B cell (primary cell): ENCODE data around the gene PAK6. TPM values are rescaled to one million over a fixed set of nuclear protein-coding genes. Genes with fewer than 3 reads are reported as not detected.

Experiments used
- ATAC-seq: fragments of 200-7000 bp; cut with Tn5 transposase; one replicate; pipeline ENCODE4 v1.10.0; 2021; ENCODE audit warnings: low read depth, mild to moderate bottlenecking, moderate number of reproducible peaks, moderate library complexity
- CTCF ChIA-PET: fragments of 350-600 bp; sonication (Branson Sonifier 250); formaldehyde crosslinking; loops from one replicate; lab custom pipeline; 2021; ENCODE audit warnings: antibody characterized with exemption, inconsistent platforms; lab: Charles Lee
- POLR2A ChIA-PET: fragments of 350-600 bp; sonication (Branson Sonifier 250); formaldehyde crosslinking; loops from one replicate; lab custom pipeline; 2021; ENCODE audit warnings: antibody characterized with exemption; lab: Charles Lee
- DNase-seq: peaks from one replicate; pipeline ENCODE4 v3.0.0; 2013
- H2AFZ ChIP-seq: 2 replicates; pipeline ENCODE4 v1.6.1; 2012; ENCODE audit warnings: mild to moderate bottlenecking, low read depth, low read length; ENCODE audit not compliant: insufficient read depth, poor library complexity, severe bottlenecking
- H3K27ac ChIP-seq, 2 donors: 1 replicate in 1 of 2; 2 replicates in 1 of 2; pipeline ENCODE4 v1.5.1; 2012 to 2013; ENCODE audit warnings: low read length in 2 of 2, mild to moderate bottlenecking in 2 of 2, moderate library complexity in 1 of 2
- H3K27me3 ChIP-seq, 4 experiments: fragments of 200-600 bp in 1 of 4; sonication (generic) in 1 of 4; replicated peaks in 1 of 4; 1 replicate in 2 of 4; 2 replicates in 2 of 4; pipeline versions ENCODE4 v1.6.1 to v1.7.0; 2013 to 2016; ENCODE audit warnings: low read length in 3 of 4, mild to moderate bottlenecking in 2 of 4, mixed read lengths in 1 of 4, moderate library complexity in 1 of 4; ENCODE audit not compliant: insufficient read depth in 4 of 4, control insufficient read depth in 3 of 4; ENCODE audit errors: control extremely low read depth in 1 of 4
- H3K36me3 ChIP-seq, 2 experiments: replicated peaks in 1 of 2; 1 replicate in 1 of 2; 2 replicates in 1 of 2; pipeline versions ENCODE4 v1.6.1 to v1.7.1; 2013; ENCODE audit warnings: low read length in 1 of 2; ENCODE audit not compliant: insufficient read depth in 2 of 2, control insufficient read depth in 1 of 2; ENCODE audit errors: control extremely low read depth in 1 of 2, extremely low read depth in 1 of 2
- H3K4me1 ChIP-seq, 2 donors: fragments of 200-600 bp in 1 of 2; sonication (generic) in 1 of 2; 1 replicate in 1 of 2; 2 replicates in 1 of 2; pipeline versions ENCODE4 v1.5.1 to v1.6.1; 2013 to 2017; ENCODE audit warnings: low read length in 2 of 2; ENCODE audit not compliant: control insufficient read depth in 2 of 2, insufficient read depth in 2 of 2
- H3K4me2 ChIP-seq: replicated peaks from 2 replicates; pipeline ENCODE3; 2012; ENCODE audit warnings: mild to moderate bottlenecking, low read depth, low read length; ENCODE audit not compliant: poor library complexity, severe bottlenecking
- H3K4me3 ChIP-seq, 5 experiments: fragments of 200-600 bp in 1 of 5; sonication (generic) in 1 of 5; 1 replicate in 3 of 5; 2 replicates in 2 of 5; pipeline versions ENCODE4 v1.5.1 to v1.7.0; 2011 to 2016; ENCODE audit warnings: low read length in 4 of 5, mild to moderate bottlenecking in 4 of 5, low read depth in 2 of 5, control low read depth in 1 of 5, moderate library complexity in 1 of 5; ENCODE audit not compliant: insufficient read depth in 1 of 5; ENCODE audit errors: control extremely low read depth in 1 of 5, extremely low read depth in 1 of 5
- H3K79me2 ChIP-seq: fragments of 200-600 bp; sonication (generic); one replicate; pipeline ENCODE4 v1.6.0; 2016; ENCODE audit warnings: low read length; ENCODE audit not compliant: control insufficient read depth, insufficient read depth
- H3K9ac ChIP-seq: fragments of 200-600 bp; sonication (generic); 2 replicates; pipeline ENCODE4 v1.6.1; 2017; ENCODE audit warnings: mild to moderate bottlenecking, low read length, moderate library complexity
- H3K9me3 ChIP-seq, 3 donors: one replicate each; pipeline versions ENCODE4 v1.6.1 to v1.7.1; 2013; ENCODE audit warnings: low read length in 2 of 3; ENCODE audit not compliant: control insufficient read depth in 2 of 3, insufficient read depth in 1 of 3; ENCODE audit errors: control extremely low read depth in 1 of 3
- H4K20me1 ChIP-seq: 2 replicates; pipeline ENCODE4 v1.6.0; 2012; ENCODE audit warnings: mild to moderate bottlenecking, low read length; ENCODE audit not compliant: insufficient read depth, control insufficient read depth, poor library complexity, severe bottlenecking
- H3K27ac Mint-ChIP-seq: one replicate; pipeline ENCODE4 v1.8.0; 2021; ENCODE audit warnings: mixed read lengths
- H3K27me3 Mint-ChIP-seq: one replicate; pipeline ENCODE4 v1.8.0; 2021; ENCODE audit warnings: mixed read lengths
- H3K4me1 Mint-ChIP-seq: one replicate; pipeline ENCODE4 v1.8.0; 2021; ENCODE audit warnings: mixed read lengths
- H3K4me3 Mint-ChIP-seq: one replicate; pipeline ENCODE4 v1.8.0; 2021; ENCODE audit warnings: mixed read lengths
- H3K9me3 Mint-ChIP-seq: one replicate; pipeline ENCODE4 v1.8.0; 2022; ENCODE audit warnings: mixed read lengths; ENCODE audit not compliant: insufficient read depth
- CTCF ChIP-seq: fragments of 200-600 bp; IDR thresholded peaks from one replicate; pipeline ENCODE4 v1.8.0; 2022; ENCODE audit warnings: antibody characterized with exemption, mild to moderate bottlenecking
- EZH2 ChIP-seq: IDR thresholded peaks from 2 replicates; pipeline ENCODE4 v1.6.1; 2012; ENCODE audit warnings: borderline replicate concordance, low read depth, mild to moderate bottlenecking, moderate library complexity, low read length; ENCODE audit not compliant: insufficient read depth, poor library complexity, severe bottlenecking
- WGBS: methylation state at CpG from one replicate; pipeline ENCODE4 v1.1.5; 2013; ENCODE audit warnings: missing lambda C conversion rate; ENCODE audit not compliant: insufficient coverage; 5-methylcytosine and 5-hydroxymethylcytosine counted together
- intact Hi-C: fragments of 100-400 bp; cut with micrococcal nuclease; formaldehyde crosslinking; loops from one replicate; pipeline ENCODE4 v1.10.0; 2022
- polyA plus RNA-seq: library from polyadenylated mRNA; depleted of rRNA; stranded (reverse); fragments of >200 nt; gene quantifications from 2 replicates; pipeline ENCODE4 v1.2.3, GENCODE V29; 2012
- total RNA-seq, 2 donors: library from RNA; stranded (reverse); fragments of 120-200 nt in 1 of 2; gene quantifications; 1 replicate in 1 of 2; 2 replicates in 1 of 2; pipeline versions ENCODE4 v1.2.3 to v1.2.4, GENCODE V29; 2013 to 2022

PAK6 gene
- total and polyA plus RNA-seq, 2 donors (not counting 1 experiment from before 2014, with no cell fraction given): 0.45 to 1.2 TPM

- Histone ChIP-seq H2AFZ (no peak overlapping the region), H3K4me2 (no peak overlapping the region), H3K36me3 (peaks cover 0 to 68% of the 10 kb centered on the region in 2 experiments), H3K9ac (no peak overlapping the region), H3K4me3 (no peak overlapping the region), H3K27ac (no peak overlapping the region), H3K9me3 (peaks cover 0 to 9% (median 0%) of the 10 kb centered on the region in 3 donors), H3K79me2 (no peaks in the 10 kb centered on the region), H4K20me1 (no peaks in the 10 kb centered on the region), H3K27me3 (no peaks in the 10 kb centered on the region), H3K4me1 (no peaks in the 10 kb centered on the region)
- Mint-ChIP-seq H3K9me3 (peaks cover 6% of the 10 kb centered on the region), H3K27me3 (no peaks in the 10 kb centered on the region), H3K4me1 (peaks cover 2% of the 10 kb centered on the region), H3K27ac (no peak overlapping the region), H3K4me3 (no peak overlapping the region)
- ChIA-PET POLR2A (no interaction called here), CTCF (interaction anchor here (0.9 to 1.9 kb wide), 6 partner anchors 12 to 250 kb away, joined by 3 to 5 read pairs (median 4); partner anchors contain the start of genes ANKRD63 and PLCB2)
- 73% methylated on average over 7 of the region's 12 CpGs for WGBS
- TF ChIP-seq CTCF (no peak), EZH2 (no peak)
- DNase-seq (no peak), ATAC-seq (no peak)
- intact Hi-C loops: no loop called here
Observed at GRCh38 chr15:40295877-40296560, 57.2 kb downstream of the PAK6 start.

- CTCF ChIA-PET: interaction anchor here (0.9 to 1.9 kb wide), 3 partner anchors 21 to 41 kb away, joined by 3 to 5 read pairs (median 5); no protein-coding TSS in a partner anchor
- no peak overlapping the region for H3K4me3 ChIP-seq
- POLR2A ChIA-PET: no interaction called here
- H2AFZ ChIP-seq: no peak overlapping the region
- WGBS: 98% methylated on average over 4 of the region's 5 CpGs
- DNase-seq (no peak), ATAC-seq (no peak)
- peaks cover 0 to 73% of the 10 kb centered on the region in 2 experiments for H3K36me3 ChIP-seq
- TF ChIP-seq EZH2: no peak
- TF ChIP-seq CTCF: no peak
- no peaks in the 10 kb centered on the region for H3K4me1 ChIP-seq
- H3K9me3 ChIP-seq: peaks cover 0 to 12% (median 0%) of the 10 kb centered on the region in 3 donors
- H3K27me3 ChIP-seq: no peaks in the 10 kb centered on the region
- H3K79me2 ChIP-seq: no peaks in the 10 kb centered on the region
- H3K27me3 Mint-ChIP-seq: no peaks in the 10 kb centered on the region
- H3K4me2 ChIP-seq: no peak overlapping the region
- H3K9ac ChIP-seq: no peak overlapping the region
- H4K20me1 ChIP-seq: no peaks in the 10 kb centered on the region
- no peak overlapping the region for H3K4me3 Mint-ChIP-seq
- no peak overlapping the region for H3K27ac Mint-ChIP-seq
- H3K27ac ChIP-seq: no peak overlapping the region
- H3K4me1 Mint-ChIP-seq: peaks cover 2% of the 10 kb centered on the region
- intact Hi-C loops: no loop called here
- H3K9me3 Mint-ChIP-seq: peaks cover 6% of the 10 kb centered on the region
Observed at GRCh38 chr15:40296561-40297230, 57.8 kb downstream of the PAK6 start.
